SIG-M5 (cell line): ENCODE measurements around the gene C8A.

Experiments used
- DNase-seq: peaks from one replicate; lab custom pipeline; 2025; lab: John Stamatoyannopoulos, UW

The C8A gene

DNA sequence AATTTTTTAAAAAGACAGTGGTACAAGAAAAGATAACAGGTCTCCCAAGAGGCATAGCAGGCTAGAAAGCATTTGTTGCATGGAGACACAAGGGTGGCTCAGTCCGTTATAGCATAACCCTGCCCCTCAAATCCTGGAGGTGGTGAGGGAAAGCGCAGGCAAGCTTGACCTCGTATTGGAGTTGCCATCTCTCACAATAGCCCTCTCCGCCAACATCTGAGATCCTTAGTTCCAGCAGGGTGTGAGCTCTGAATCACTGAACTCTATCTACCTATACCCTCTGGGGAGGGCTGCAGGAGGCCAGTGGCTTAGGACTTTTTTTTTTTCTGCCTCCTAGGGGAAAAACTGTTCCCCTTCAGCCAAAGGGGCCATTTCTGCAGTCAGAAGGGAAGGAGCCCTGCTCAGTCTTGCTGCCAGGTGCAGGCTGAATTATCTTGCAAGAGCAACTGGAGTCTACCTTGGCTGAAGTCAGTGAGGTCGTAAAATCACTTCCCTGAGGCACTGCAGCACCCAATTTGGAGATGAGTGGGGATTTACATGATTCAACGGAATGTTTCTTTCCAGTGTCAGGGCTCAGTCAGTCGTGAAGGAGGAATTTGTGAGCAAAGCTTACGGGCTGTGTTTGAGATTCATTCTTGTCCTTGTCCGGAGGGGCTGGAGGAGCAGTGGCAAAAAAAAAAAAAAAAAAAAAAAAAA, 17.2 kb upstream of the C8A start:
- DNase-seq: no peak

- DNase-seq: no peak
Measured at GRCh38 chr1:56838759-56839158, 15.8 kb upstream of the C8A start.

DNA sequence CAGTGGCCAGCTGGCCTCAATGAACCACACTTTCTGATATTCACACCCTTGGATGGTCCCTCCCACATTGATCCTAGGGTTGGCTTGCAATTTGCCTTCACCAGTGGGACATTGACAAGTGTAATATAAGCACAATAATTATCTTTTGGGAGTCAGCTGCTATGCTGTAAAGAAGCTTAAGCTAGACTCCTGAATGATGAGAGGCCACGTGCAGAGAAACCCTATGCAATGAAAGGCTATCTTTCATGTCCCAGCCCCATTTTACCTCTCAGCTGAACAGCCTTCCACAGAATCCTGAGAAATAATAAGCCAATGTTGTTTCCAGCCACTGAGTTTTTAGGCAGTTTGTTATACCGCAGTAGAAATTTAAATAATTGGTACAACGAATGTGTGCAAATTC, 11.1 kb upstream of the C8A start:
- no peak for DNase-seq

- no peak for DNase-seq
Measured at GRCh38 chr1:56844545-56845136, 10.0 kb upstream of the C8A start.

DNA sequence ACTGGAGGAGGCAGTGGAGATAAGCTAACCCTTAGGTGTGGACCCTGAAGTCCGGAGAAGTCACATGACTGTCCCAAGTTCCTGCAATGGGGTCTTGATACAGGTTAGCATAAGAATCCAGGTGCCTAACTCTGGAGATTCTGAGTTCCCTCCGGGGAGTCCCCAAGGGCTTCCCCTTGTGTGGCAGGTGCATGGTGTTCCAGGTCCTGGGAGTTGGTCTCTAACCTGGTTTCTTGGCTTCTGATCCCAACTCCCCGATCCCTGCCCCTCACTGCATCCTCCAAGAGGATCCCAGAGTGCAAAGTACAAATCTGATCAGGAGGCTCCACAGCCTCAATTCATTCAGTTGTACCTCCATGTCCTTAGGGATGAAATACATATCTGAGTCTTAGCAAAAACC, 9.3 kb upstream of the C8A start:
- no peak for DNase-seq

GRCh38 chr1:56849750-56850149, 4.8 kb upstream of the C8A start:
- DNase-seq: no peak

DNA sequence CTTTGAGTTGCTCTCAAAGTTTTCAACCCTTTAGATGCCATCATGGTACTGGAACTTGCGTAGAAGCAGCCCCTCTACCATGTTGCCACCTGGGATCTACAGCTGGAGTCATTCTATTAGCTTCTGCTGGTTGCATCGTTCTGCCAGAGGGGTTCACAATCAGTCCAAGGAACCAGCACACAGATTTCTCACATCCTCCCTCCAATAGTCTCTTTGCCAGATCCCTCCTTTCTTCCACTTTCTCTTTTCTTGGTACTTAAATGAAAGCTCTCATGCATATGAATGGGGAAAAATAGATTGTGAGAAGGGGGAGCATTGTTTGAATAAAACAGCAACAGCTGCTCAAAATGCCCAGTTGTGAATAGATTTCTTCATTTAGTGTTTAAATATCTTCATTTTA, 4.2 kb upstream of the C8A start:
- no peak for DNase-seq

DNA sequence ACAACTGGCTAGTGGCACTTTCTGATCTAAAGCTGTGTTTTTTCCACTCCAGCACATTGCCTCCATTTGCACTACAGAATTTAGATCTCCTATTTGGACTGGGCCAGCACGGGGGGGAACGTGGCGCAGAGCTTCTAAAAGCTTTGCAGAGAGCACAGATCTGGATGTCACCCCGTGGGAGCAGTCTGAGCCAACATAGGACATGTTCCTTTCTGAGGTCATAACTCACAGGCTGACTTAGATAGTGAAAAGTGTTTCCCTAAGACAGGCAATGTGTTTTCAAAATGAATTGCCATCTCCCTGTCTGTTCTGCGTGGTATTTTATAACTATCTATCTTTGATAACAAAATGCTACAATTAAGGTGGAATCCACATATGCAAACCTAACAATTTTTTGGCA, 3.7 kb upstream of the C8A start:
- no peak for DNase-seq

DNA sequence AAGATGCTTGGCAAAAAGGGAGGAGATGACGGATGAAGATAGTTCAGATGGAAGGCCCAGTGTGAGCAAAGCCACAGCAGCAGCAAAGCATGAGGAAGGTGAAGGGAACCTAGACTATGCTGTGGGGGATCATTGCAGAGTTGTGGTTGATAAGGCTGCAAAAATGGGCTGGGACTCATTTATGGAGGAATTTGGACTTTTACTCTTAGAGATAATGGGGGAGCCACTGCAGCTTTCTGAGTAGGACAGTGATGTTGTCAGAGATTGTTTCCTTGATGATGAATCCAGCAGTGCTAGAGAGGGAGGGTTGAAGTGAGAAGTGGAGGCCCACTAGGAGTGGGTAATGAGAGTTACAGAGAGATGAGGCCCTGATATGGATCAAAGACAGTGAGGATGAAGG, 2.1 kb upstream of the C8A start:
- no peak for DNase-seq

GRCh38 chr1:56855190-56855589, 593 bp downstream of the C8A start:
- DNase-seq: no peak

GRCh38 chr1:56856186-56856585, 1.6 kb downstream of the C8A start:
- no peak for DNase-seq

DNA sequence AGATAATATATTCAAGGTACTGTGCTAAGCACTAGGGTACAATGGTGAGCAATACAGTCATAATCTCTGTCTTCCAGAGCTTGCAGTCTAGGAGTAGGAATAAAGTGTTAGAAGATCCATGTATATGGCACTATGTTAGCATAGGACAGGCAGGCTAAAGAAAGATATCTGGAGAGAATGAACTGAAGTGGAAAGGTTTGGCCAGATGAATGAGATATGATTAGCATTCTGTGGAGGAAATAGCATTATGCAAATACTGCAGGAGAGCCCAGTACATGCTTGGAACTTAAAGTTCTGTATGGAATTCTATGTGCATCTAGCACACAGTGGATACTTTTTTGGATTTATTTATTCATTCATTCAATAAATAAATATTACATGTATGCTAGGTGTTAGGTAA, 4.7 kb downstream of the C8A start:
- no peak for DNase-seq

DNA sequence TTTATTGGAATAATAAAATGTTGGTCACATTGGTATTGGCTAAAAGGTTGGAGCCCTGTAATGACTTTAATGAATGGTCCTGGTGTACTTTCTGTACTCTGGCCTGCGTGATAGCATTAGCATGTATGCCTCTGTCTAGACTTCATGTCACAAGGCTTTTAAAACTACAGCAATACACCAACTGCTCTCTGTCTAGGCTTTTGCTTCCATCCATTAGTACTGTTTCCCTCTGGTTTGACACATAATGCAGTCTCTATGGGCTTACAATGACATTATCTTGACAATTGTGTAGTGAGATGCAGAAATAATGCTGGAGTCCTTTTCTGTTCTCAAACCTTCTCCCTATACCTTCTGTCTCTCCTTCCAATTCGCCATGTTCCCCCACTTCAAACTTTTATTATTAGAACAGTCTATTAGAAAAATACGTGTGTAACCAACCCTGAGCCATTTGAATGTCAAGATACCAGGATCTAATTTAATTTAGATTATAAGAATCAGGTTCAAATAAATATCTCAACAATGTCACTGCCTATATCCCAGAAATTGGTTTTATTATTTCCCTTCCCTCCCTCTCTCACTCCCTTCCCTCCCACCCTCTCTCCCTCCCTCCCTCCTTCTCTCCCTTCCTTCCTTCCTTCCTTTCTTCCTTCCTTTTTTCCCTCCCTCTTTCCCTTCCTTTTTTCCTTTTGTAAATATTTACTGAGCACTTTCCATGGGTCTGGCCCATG, 8.8 kb downstream of the C8A start:
- no peak for DNase-seq

GRCh38 chr1:56864430-56864829, 9.8 kb downstream of the C8A start:
- no peak for DNase-seq

- DNase-seq: no peak
Measured at GRCh38 chr1:56866656-56867055, 12.1 kb downstream of the C8A start.

DNA sequence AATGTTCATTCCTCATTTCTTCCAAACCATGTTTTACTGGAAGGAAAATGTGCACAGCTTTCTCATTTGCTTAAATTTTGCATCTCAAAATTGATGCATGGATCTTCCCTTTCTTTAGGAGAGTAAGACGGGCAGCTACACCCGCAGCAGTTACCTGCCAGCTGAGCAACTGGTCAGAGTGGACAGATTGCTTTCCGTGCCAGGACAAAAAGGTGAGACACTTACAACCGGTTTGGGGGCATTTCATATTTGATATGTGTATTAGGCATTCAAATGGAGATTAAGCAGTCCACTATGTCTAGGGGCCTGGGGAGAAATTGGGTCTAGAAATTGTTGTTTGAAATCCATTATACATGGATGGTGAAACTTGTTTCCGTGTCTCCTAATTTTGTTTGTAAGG, 12.9 kb downstream of the C8A start:
- DNase-seq: no peak

GRCh38 chr1:56868761-56869160, 14.2 kb downstream of the C8A start:
- no peak for DNase-seq

DNA sequence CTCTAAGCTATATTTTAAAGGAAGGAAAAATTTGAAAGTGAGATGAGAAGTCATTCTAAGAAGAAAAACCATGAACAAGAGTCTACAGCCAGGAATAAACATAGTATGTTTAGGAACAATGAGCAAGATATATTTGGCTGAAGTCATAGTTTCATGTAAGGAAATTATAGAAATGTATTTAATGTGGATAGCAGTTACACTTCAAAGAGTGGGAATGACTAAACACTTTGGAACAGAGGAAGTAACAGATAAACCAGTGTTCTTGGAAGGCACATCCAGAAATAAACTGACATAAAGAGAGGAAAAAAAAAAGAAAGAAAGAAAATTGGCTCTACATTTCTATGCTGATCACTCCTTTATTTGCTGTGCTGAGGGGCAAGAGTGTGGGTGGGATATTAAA, 18.0 kb downstream of the C8A start:
- DNase-seq: no peak

DNA sequence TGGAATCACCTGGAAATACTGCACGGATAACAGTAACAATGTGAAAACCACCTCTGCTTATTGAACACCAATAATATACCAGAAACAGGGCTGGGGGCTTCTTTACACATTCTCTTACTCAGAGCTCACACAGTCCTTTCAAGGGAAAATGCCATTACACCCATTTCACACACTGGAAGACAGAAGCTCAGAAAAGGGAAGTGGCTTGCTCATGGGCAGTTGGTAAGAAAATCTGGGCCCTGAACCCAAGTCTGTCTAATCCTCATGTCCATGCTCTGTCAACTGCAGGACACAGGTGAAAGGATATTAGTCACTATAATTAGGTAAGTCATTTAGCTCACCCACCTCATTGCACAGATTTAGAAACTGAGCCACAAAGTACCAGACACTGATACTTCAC, 18.6 kb downstream of the C8A start:
- DNase-seq: no peak

GRCh38 chr1:56874689-56875088, 20.1 kb downstream of the C8A start:
- DNase-seq: no peak

DNA sequence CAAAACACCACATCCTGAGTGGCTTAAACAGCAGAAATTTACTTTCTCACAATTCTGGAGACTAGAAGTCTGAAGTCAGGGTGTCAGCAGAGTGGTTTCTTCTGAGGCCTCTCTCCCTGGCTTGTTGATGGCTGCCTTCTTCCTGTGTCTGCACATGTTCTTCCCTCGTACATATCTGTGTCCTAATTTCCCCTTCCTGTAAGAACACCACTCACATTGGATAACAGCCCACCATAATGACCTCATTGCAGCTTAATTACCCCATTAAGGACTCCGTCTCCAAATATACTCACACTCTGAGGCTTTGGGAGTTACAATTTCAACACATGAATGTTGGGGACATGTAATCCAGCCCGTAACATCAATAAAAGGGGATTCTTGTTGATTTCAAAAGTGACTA, 23.4 kb downstream of the C8A start:
- no peak for DNase-seq

DNA sequence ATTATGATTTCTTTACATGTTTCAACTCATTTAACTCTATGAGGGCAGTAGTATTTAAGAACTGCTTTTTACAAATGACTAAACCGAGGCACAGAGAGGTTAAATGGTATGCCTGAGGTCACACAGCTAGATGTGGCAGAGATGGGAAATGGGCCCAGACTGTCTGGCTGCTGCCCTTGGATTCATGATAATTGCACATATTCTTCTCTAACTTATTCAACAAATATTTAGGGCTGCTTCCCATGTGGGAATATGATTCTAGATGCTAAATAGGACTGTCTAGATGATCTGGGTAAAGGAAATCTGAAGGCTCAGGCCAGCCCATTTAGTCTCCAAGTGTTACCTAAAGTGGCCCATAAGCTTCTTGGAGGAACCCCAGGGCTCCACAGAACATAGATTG, 26.2 kb downstream of the C8A start:
- DNase-seq: no peak

DNA sequence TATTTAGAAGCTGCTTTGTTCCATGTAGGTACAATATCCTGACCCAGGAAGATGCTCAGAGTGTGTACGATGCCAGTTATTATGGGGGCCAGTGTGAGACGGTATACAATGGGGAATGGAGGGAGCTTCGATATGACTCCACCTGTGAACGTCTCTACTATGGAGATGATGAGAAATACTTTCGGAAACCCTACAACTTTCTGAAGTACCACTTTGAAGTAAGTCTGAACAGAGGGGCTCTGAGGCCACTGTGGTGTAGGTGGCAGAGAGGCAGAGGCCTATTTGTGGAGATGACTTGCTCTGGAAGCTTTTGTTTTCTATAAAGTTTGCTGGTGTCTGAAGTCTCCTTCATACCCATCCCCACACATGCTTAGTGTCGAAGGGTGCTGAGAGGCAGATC, 26.8 kb downstream of the C8A start:
- no peak for DNase-seq

DNA sequence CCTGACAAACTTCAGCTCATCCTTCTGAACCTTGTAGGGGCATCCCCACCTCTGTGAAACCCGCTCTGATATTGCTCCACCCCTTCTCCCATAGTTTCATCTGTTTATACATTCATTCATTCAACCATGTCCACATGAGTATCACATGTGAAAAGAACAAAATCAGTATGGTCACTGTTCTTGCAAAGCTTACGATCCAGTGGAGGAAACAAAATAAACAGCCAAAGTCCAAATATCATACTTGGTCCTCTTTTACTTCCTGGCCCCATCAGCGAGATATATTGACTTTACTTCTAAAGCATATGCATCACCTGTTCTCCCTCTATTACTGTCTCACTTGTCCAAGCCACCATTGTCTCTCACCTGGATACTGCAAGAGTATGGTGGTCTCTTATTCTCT, 35.6 kb downstream of the C8A start:
- DNase-seq: no peak
